ENCODE results near the gene SLC22A23.

Gene SLC22A23

DNA sequence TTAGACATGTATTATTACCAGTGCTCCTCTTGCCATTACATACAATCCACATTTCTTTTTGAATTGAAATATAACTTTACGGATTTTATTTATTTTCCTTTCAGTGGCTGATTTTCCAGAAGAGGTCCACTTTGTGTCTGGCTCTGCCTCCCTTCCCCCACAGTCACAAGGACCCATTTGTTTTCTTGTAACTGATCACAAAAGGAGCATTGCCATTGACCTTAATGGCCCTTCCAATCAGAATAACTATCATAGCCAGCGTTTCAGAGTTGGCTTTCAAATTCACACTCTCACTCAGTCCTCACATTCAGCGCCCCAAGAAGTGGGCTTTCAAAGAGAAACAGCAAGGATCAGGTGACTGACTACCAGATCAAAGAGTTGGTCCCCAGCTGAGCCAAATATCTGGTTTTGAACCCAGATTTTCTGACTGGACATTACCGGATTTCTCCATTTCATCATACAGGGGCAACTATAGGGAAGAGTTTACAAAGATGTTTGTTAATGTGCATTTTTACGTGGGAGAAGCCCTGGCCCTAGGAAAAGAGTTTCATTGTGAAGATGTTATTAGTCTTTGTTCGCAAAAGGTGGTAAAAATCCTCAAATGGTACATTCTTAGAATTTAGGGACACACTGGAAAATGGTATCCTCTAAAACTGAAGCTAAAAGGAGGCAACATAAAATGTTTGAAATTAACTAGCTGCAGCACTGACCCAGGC lies 2.0 kb upstream of the SLC22A23 start:
- H3K27ac ChIP-seq = no peak overlapping the region
- no peak for TF ChIP-seq ZFX (IDR thresholded peaks at IDR 0.05; ENCODE audit: borderline replicate concordance)
- TF ChIP-seq, protein P1, sequence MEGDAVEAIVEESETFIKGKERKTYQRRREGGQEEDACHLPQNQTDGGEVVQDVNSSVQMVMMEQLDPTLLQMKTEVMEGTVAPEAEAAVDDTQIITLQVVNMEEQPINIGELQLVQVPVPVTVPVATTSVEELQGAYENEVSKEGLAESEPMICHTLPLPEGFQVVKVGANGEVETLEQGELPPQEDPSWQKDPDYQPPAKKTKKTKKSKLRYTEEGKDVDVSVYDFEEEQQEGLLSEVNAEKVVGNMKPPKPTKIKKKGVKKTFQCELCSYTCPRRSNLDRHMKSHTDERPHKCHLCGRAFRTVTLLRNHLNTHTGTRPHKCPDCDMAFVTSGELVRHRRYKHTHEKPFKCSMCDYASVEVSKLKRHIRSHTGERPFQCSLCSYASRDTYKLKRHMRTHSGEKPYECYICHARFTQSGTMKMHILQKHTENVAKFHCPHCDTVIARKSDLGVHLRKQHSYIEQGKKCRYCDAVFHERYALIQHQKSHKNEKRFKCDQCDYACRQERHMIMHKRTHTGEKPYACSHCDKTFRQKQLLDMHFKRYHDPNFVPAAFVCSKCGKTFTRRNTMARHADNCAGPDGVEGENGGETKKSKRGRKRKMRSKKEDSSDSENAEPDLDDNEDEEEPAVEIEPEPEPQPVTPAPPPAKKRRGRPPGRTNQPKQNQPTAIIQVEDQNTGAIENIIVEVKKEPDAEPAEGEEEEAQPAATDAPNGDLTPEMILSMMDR (IDR thresholded peaks at IDR 0.05) = no peak

DNA sequence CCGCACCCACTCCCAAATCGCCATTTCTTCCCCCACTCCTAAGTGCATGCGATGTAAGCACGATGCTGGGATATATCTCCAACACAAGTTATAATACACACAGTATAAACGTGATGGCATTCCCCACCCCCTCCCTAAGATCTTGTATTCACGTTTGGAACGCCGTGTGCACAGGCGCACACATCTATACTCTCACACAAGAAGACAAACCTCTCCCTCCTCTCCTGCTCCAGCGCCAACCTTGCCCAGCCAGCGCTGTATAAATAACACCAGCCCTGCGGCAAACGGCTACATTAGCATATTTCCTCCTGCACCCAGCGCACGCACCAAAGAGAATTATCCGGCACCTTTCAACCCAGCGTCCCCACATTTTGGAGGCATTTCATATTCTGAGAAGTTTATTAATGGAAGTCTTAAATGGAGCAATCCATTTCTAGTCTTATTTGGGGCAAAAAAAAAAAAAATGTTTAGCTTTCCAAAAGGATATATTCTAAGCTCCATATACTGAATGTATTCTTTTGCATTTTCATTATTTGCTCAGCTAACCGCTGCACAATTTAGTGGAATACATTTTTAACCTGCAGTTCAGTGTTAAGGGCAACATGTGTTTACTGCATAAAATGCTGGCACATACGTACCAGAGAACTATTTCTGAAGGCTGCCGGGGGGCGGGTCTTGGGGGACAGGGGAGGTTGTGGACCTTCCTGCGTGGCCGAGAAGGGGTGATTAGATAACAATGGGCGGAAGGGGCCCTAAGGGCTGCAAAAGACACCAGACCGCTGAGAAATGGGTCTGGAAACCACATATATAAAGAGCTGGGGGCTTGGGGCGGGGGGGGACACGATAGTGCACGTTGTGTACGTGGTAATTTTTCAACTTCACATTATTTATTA lies 1.1 kb upstream of the SLC22A23 start:
- TF ChIP-seq, protein P1 (IDR thresholded peaks at IDR 0.05) = no peak
- no peak for TF ChIP-seq ZFX (IDR thresholded peaks at IDR 0.05; ENCODE audit: borderline replicate concordance)
- peak overlapping the region; percentile 90 for H3K27ac ChIP-seq

DNA sequence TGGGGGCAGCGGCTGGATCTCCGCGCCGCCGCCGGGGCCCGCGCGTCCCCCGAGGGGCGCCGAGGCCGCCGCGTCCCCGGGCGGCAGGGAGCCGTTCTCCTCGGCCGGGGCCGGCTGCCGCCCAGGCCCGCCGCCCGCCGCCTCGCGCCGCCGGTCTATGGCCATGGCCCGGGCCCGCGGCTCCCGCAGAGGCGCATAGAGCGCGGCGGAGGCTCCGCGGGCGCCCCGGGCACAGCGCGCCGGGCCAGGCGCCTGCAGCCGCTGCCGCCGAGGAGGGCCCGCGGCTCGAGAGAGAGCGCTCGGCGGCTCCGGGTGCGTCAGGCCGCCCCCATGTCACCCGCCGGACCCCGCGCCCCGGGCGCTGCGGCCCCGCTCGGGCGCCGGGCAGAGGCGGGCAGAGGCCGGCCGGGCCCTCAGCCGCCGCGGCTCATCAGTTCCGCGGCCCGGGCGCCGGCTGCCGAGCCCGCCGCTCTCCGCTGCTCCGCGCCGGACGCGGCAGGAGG lies 404 bp downstream of the SLC22A23 start:
- peak overlapping the region; percentile 90 for H3K27ac ChIP-seq
- TF ChIP-seq, protein P1 (IDR thresholded peaks at IDR 0.05) = no peak
- no peak for TF ChIP-seq ZFX (IDR thresholded peaks at IDR 0.05; ENCODE audit: borderline replicate concordance)

DNA sequence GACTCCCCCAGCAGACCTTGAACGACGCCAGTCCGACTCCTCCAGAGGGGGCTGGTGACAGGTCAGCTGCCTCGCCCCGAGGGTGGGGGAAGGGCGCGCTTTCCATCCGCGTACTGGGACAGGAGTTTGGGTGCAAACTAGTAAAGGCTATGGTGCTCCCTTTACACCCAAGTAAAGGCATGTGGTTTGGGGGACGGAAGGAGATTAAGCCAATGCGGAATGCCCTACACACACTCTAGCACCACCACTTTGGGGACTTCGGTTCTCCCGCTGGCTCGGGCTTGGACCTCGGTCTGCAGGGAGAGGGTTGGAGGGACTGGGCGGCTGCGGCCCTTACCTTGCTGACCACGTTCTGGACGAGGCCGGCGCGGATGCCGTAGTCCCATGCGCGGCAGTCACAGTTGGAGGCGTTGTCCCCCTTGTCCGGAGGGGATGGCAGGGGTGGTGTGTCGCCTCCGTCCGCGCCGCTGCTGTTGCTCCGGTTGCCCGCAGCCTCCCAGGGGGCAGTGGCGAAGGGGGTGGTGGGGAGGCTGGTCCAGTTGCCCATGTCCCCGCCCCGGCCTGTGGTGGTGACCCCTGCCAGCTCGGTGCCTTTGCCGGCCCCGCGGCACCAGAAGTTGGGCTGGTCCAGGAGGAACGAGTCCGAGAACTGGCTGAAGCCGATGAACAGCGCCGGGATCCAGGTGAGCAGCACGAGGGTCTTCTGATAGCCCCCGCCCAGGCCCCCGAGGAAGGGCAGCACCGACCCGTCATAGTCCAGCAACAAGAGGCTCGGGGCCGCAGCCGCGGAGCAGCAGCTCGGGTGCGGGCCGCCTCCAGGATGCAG lies 1.1 kb downstream of the SLC22A23 start:
- peak overlapping the region; percentile 90 for H3K27ac ChIP-seq
- TF ChIP-seq, protein P1 (IDR thresholded peaks at IDR 0.05) = no peak
- no peak for TF ChIP-seq ZFX (IDR thresholded peaks at IDR 0.05; ENCODE audit: borderline replicate concordance)

DNA sequence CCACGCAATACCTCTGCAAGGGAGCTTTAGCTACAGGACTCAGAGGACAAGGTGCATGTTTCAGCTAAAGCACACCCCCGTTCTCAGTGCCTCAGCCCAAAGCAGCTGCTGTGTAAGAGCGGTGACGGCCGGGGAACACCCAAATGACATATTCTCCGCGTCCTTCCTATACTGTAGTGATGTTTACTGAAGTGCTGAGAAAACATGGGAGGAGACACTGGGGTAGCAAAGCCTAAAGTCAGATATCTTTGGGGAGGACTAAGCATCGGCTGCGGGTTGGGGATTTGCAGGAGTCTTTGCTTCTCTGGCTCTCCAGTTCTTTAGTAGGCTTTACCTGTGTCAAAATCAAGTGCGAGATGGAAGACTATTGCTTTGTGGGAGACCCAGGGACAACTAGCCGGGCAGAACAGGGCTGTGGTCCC lies 1.7 kb downstream of the SLC22A23 start:
- TF ChIP-seq ZFX (IDR thresholded peaks at IDR 0.05; ENCODE audit: borderline replicate concordance) = no peak
- TF ChIP-seq, protein P1 (IDR thresholded peaks at IDR 0.05) = no peak
- no peak overlapping the region for H3K27ac ChIP-seq

DNA sequence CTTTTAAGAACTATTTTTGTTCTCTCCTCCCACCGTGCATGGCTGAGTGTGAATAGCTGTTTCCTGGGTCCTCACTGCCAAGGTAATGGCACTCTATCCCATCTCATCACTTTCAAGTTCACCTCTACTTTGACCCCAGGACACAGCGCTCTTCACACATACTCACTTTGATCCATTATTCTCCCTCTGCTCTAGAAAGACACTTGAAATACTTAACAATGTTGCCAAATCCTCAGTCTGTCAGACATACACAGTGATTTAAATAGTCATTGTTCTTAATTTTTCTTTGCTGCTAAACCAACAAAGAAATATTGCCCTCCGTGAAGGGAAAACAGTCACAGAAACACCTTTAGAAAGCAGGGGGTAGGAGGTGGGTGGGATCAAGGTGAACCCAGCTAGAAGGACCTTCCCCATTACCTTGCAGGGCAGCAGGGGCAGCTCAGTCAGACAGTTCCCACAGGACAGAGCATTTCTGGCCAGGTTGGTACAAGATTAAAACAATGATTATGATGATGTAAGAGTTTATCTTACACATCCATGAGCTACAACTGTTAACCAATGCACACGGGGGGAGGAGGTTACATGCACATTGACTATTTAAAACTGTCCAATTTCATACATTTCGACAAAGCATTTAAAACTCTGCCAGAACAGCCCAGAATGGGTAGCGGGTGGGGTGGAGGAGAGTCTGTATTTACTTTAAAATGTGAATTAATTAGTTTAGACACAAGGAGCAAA lies 2.4 kb downstream of the SLC22A23 start:
- TF ChIP-seq ZFX (IDR thresholded peaks at IDR 0.05; ENCODE audit: borderline replicate concordance) = no peak
- TF ChIP-seq, protein P1 (IDR thresholded peaks at IDR 0.05) = no peak
- H3K27ac ChIP-seq = no peak overlapping the region

Data from 22Rv1 (cell line).